ENCODE measurements around the gene TNFAIP8L2. TPM values are rescaled to one million over a fixed set of nuclear protein-coding genes. Genes with fewer than 3 reads are reported as not detected.

TNFAIP8L2 gene
- total and polyA plus RNA-seq, 2 of the 4 experiments (the other 2 are of a cell fraction): not detected

DNA sequence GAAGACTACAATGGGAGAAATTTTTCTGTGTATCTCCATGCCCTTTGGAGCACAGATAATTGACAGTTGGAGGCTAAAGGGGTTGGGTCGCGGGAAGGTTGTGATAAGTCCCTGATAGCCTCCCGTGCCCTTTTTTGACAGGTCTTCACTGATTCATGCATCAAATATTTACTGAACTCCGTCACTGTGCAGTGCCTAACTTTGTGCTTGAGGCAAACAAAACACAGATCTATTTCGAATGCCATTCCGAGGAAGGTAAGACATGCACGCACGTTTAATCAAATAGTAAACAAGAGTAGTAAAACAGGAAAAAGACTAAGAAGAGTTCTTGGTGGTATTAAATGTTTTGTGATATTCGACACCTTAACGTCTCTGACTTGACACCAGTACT lies 41.4 kb downstream of the TNFAIP8L2 start:
- no peak for ATAC-seq (ENCODE audit: low read depth)

More for the DNA sequence above, 41.4 kb downstream of the TNFAIP8L2 start:
- no CpG with 5 or more reads among the region's 10 CpGs for WGBS, 2 experiments (ENCODE audit: extremely low coverage in 2 of 2, insufficient read length in 1 of 2)
- peaks cover 5% of the 10 kb centered on the region for H3K36me3 ChIP-seq (ENCODE audit: control insufficient read depth, insufficient read depth, low read length)
- peak overlapping the region; percentile 42 for H3K27ac ChIP-seq (ENCODE audit: insufficient read depth, low read length)
- peak overlapping the region; percentile 55; the same call in 1 of the 2 replicates for H3K23ac ChIP-seq (ENCODE audit: low read depth, low read length)
- peak overlapping the region; percentile 68; the same call in 1 of the 3 replicates for H2BK15ac ChIP-seq (ENCODE audit: low read depth, low read length)
- H3K14ac ChIP-seq (replicated peaks; ENCODE audit: low read depth, low read length): peak overlapping the region; percentile 85
- in situ Hi-C loops (cut with MboI; ENCODE audit: low sequenced_read_pairs): loop anchor here (5.0 to 10.0 kb wide), 2 partner anchors 54 to 207 kb away; partner anchors contain the start of gene PSMD4
- dilution Hi-C loops (cut with HindIII; ENCODE audit: low sequenced_read_pairs, unreplicated experiment): no loop called here
- no peak for DNase-seq
- no TSS peak for BruUV-seq (replicated peaks)
- H3K4ac ChIP-seq (ENCODE audit: low read depth, low read length): peak overlapping the region; percentile 62
- no peaks in the 10 kb centered on the region for H3K27me3 ChIP-seq (ENCODE audit: control insufficient read depth, insufficient read depth, low read length)
- ChIA-PET POLR2A (ENCODE audit: unreplicated experiment) (no interaction called here), CTCF (no interaction called here)
- peaks cover 7% of the 10 kb centered on the region; the same call in 1 of the 2 replicates for H3K9me1 ChIP-seq (ENCODE audit: insufficient read depth, low read length)
- H3K4me2 ChIP-seq (ENCODE audit: low read depth, low read length): peak overlapping the region; percentile 79
- H3K56ac ChIP-seq (ENCODE audit: extremely low read depth, insufficient read depth, low read length): peak overlapping the region; percentile 80
- intact Hi-C loops (cut with micrococcal nuclease): loop anchor here (5.0 kb wide), 2 partner anchors 144 to 539 kb away; no protein-coding TSS in a partner anchor
- peak overlapping the region; percentile 58; the same call in 1 of the 2 replicates for H3K9ac ChIP-seq (ENCODE audit: low read depth, low read length)
- H2AK9ac ChIP-seq (replicated peaks; ENCODE audit: low read depth, low read length, poor library complexity): peak overlapping the region; percentile 100
- H4K8ac ChIP-seq (ENCODE audit: low read depth in 2 of 2, low read length in 2 of 2): peak overlapping the region; percentile 72 to 97
- H2AK5ac ChIP-seq (ENCODE audit: low read depth, low read length): peak overlapping the region; percentile 60; the same call in 1 of the 2 replicates
- peak overlapping the region; percentile 46 for H4K91ac ChIP-seq (ENCODE audit: insufficient read depth, low read depth, low read length)
- H2BK120ac ChIP-seq (ENCODE audit: low read depth, low read length): peak overlapping the region; percentile 19; the same call in 1 of the 2 replicates
- H4K20me1 ChIP-seq (ENCODE audit: insufficient read depth, low read length): peaks cover 30% of the 10 kb centered on the region
- no peaks in the 10 kb centered on the region for H3K9me3 ChIP-seq (ENCODE audit: control insufficient read depth, insufficient read depth, low read length)
- H3K18ac ChIP-seq (ENCODE audit: low read depth, low read length): peak overlapping the region; percentile 32; the same call in 1 of the 2 replicates
- peaks cover 7 to 21% of the 10 kb centered on the region in 2 experiments; a peak in 3 of 4 replicates for H3K79me1 ChIP-seq (ENCODE audit: low read depth in 1 of 2, low read length in 2 of 2)
- TF ChIP-seq, protein P1, sequence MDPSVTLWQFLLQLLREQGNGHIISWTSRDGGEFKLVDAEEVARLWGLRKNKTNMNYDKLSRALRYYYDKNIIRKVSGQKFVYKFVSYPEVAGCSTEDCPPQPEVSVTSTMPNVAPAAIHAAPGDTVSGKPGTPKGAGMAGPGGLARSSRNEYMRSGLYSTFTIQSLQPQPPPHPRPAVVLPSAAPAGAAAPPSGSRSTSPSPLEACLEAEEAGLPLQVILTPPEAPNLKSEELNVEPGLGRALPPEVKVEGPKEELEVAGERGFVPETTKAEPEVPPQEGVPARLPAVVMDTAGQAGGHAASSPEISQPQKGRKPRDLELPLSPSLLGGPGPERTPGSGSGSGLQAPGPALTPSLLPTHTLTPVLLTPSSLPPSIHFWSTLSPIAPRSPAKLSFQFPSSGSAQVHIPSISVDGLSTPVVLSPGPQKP (IDR thresholded peaks at IDR 0.05; ENCODE audit: borderline replicate concordance, low read depth, low read length): no peak
- TF ChIP-seq MAZ (IDR thresholded peaks at IDR 0.05; ENCODE audit: borderline replicate concordance, low read depth, low read length) (no peak), FOS (IDR thresholded peaks at IDR 0.05; ENCODE audit: low read depth, low read length) (no peak), RAD21 (IDR thresholded peaks at IDR 0.05; ENCODE audit: low read length) (no peak), SMC3 (IDR thresholded peaks at IDR 0.05; ENCODE audit: low read depth, low read length) (no peak), RFX5 (IDR thresholded peaks at IDR 0.05; ENCODE audit: low read depth, low read length) (no peak), MXI1 (IDR thresholded peaks at IDR 0.05; ENCODE audit: borderline replicate concordance, low read depth, low read length) (no peak), CEBPB (IDR thresholded peaks at IDR 0.05; ENCODE audit: low read depth, low read length) (no peak), CHD1 (IDR thresholded peaks at IDR 0.05; ENCODE audit: low read depth, low read length) (no peak), NFE2L2 (IDR thresholded peaks at IDR 0.05; ENCODE audit: low read depth, low read length) (no peak), BHLHE40 (IDR thresholded peaks at IDR 0.05; ENCODE audit: low read depth, low read length) (no peak), RCOR1 (IDR thresholded peaks at IDR 0.05; ENCODE audit: insufficient replicate concordance, low read length) (no peak), POLR2A (IDR thresholded peaks at IDR 0.05; ENCODE audit: low read depth, low read length) (no peak), MAFK (IDR thresholded peaks at IDR 0.05; ENCODE audit: low read depth, low read length) (no peak)
- TF ChIP-seq, protein P2, sequence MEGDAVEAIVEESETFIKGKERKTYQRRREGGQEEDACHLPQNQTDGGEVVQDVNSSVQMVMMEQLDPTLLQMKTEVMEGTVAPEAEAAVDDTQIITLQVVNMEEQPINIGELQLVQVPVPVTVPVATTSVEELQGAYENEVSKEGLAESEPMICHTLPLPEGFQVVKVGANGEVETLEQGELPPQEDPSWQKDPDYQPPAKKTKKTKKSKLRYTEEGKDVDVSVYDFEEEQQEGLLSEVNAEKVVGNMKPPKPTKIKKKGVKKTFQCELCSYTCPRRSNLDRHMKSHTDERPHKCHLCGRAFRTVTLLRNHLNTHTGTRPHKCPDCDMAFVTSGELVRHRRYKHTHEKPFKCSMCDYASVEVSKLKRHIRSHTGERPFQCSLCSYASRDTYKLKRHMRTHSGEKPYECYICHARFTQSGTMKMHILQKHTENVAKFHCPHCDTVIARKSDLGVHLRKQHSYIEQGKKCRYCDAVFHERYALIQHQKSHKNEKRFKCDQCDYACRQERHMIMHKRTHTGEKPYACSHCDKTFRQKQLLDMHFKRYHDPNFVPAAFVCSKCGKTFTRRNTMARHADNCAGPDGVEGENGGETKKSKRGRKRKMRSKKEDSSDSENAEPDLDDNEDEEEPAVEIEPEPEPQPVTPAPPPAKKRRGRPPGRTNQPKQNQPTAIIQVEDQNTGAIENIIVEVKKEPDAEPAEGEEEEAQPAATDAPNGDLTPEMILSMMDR (conservative IDR thresholded peaks at IDR 0.05; ENCODE audit: low read depth, low read length): no peak
- TF ChIP-seq, protein P3, sequence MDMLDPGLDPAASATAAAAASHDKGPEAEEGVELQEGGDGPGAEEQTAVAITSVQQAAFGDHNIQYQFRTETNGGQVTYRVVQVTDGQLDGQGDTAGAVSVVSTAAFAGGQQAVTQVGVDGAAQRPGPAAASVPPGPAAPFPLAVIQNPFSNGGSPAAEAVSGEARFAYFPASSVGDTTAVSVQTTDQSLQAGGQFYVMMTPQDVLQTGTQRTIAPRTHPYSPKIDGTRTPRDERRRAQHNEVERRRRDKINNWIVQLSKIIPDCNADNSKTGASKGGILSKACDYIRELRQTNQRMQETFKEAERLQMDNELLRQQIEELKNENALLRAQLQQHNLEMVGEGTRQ (IDR thresholded peaks at IDR 0.05; ENCODE audit: low read depth, low read length): no peak
- peak overlapping the region; percentile 83 for H2AFZ ChIP-seq (replicated peaks; ENCODE audit: low read length, poor library complexity)
- H3K4me1 ChIP-seq (ENCODE audit: control insufficient read depth, insufficient read depth, low read length): peaks cover 5% of the 10 kb centered on the region; the same call in 1 of the 2 replicates
- peak overlapping the region; percentile 62 for H2BK5ac ChIP-seq (ENCODE audit: low read depth, low read length, poor library complexity, severe bottlenecking)
- H3K4me3 ChIP-seq (ENCODE audit: insufficient read depth, low read depth, low read length): peak overlapping the region; percentile 36
- peak overlapping the region; percentile 26; the same call in 1 of the 2 replicates for H2BK20ac ChIP-seq (ENCODE audit: low read depth, low read length)
- peak overlapping the region; percentile 80 for H4K5ac ChIP-seq (ENCODE audit: low read depth, low read length)

Data from IMR-90 (cell line).